ENCODE measurements around the gene CYBC1. TPM values are rescaled to one million over a fixed set of nuclear protein-coding genes. Genes with fewer than 3 reads are reported as not detected.

CYBC1 gene
- total and polyA plus RNA-seq, 9 of the 15 experiments (the other 6 are each of a cell fraction or from before 2014, with no cell fraction given): 1.3 to 71.8 (median 49.9) TPM

- TF ChIP-seq ELF2 (CRISPR knock-in tag; IDR thresholded peaks at IDR 0.05): no peak
- peak; percentile 80; the same call in 1 of the 2 replicates for TF ChIP-seq SMAD4 (CRISPR knock-in tag; conservative IDR thresholded peaks at IDR 0.05)
- TF ChIP-seq TAF1 (IDR thresholded peaks at IDR 0.05; ENCODE audit: control insufficient read depth, extremely low read depth, insufficient read depth, low read length, severe bottlenecking): no peak
- peak; percentile 79 for TF ChIP-seq CXXC5 (CRISPR knock-in tag; IDR thresholded peaks at IDR 0.05)
- no peak for TF ChIP-seq POLR3G (IDR thresholded peaks at IDR 0.05; ENCODE audit: extremely low read depth, insufficient read length, insufficient replicate concordance)
- no peak for TF ChIP-seq PYGO2 (tag; IDR thresholded peaks at IDR 0.05)
- no peak for TF ChIP-seq PHB2 (IDR thresholded peaks at IDR 0.05; ENCODE audit: low read depth)
- TF ChIP-seq CBFA2T2 (conservative IDR thresholded peaks at IDR 0.05): no peak
- TF ChIP-seq, protein P1, sequence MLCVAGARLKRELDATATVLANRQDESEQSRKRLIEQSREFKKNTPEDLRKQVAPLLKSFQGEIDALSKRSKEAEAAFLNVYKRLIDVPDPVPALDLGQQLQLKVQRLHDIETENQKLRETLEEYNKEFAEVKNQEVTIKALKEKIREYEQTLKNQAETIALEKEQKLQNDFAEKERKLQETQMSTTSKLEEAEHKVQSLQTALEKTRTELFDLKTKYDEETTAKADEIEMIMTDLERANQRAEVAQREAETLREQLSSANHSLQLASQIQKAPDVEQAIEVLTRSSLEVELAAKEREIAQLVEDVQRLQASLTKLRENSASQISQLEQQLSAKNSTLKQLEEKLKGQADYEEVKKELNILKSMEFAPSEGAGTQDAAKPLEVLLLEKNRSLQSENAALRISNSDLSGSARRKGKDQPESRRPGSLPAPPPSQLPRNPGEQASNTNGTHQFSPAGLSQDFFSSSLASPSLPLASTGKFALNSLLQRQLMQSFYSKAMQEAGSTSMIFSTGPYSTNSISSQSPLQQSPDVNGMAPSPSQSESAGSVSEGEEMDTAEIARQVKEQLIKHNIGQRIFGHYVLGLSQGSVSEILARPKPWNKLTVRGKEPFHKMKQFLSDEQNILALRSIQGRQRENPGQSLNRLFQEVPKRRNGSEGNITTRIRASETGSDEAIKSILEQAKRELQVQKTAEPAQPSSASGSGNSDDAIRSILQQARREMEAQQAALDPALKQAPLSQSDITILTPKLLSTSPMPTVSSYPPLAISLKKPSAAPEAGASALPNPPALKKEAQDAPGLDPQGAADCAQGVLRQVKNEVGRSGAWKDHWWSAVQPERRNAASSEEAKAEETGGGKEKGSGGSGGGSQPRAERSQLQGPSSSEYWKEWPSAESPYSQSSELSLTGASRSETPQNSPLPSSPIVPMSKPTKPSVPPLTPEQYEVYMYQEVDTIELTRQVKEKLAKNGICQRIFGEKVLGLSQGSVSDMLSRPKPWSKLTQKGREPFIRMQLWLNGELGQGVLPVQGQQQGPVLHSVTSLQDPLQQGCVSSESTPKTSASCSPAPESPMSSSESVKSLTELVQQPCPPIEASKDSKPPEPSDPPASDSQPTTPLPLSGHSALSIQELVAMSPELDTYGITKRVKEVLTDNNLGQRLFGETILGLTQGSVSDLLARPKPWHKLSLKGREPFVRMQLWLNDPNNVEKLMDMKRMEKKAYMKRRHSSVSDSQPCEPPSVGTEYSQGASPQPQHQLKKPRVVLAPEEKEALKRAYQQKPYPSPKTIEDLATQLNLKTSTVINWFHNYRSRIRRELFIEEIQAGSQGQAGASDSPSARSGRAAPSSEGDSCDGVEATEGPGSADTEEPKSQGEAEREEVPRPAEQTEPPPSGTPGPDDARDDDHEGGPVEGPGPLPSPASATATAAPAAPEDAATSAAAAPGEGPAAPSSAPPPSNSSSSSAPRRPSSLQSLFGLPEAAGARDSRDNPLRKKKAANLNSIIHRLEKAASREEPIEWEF (CRISPR knock-in tag; IDR thresholded peaks at IDR 0.05): no peak
- TF ChIP-seq KAT8 (IDR thresholded peaks at IDR 0.05; ENCODE audit: low read depth): no peak
- TF ChIP-seq ZHX1 (conservative IDR thresholded peaks at IDR 0.05; ENCODE audit: low read length): 0 out of 2 replicates have a peak, but pooled peaks have one; percentile 27
- TF ChIP-seq, protein P2, sequence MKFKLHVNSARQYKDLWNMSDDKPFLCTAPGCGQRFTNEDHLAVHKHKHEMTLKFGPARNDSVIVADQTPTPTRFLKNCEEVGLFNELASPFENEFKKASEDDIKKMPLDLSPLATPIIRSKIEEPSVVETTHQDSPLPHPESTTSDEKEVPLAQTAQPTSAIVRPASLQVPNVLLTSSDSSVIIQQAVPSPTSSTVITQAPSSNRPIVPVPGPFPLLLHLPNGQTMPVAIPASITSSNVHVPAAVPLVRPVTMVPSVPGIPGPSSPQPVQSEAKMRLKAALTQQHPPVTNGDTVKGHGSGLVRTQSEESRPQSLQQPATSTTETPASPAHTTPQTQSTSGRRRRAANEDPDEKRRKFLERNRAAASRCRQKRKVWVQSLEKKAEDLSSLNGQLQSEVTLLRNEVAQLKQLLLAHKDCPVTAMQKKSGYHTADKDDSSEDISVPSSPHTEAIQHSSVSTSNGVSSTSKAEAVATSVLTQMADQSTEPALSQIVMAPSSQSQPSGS (CRISPR knock-in tag; IDR thresholded peaks at IDR 0.05): no peak
- no peak for TF ChIP-seq SRSF9 (IDR thresholded peaks at IDR 0.05; ENCODE audit: borderline replicate concordance, low read depth, low read length)
- no peak for TF ChIP-seq MYBL2 (IDR thresholded peaks at IDR 0.05; ENCODE audit: low read depth)
- TF ChIP-seq MYBL2 (CRISPR knock-in tag; IDR thresholded peaks at IDR 0.05; ENCODE audit: borderline replicate concordance): no peak
- no peak for TF ChIP-seq THAP7 (CRISPR knock-in tag; IDR thresholded peaks at IDR 0.05)
These were observed 35.8 kb downstream of the CYBC1 start (continued) for GRCh38 chr17:82414548-82415281.

Measured in K562 (cell line).